ENCODE data around the gene RSPO3. TPM values are rescaled to one million over a fixed set of nuclear protein-coding genes. Genes with fewer than 3 reads are reported as not detected.

The RSPO3 gene
- polyA plus RNA-seq, 2 of the 4 experiments (the other 2 are of a cell fraction), result 32.4 to 128 TPM

DNA sequence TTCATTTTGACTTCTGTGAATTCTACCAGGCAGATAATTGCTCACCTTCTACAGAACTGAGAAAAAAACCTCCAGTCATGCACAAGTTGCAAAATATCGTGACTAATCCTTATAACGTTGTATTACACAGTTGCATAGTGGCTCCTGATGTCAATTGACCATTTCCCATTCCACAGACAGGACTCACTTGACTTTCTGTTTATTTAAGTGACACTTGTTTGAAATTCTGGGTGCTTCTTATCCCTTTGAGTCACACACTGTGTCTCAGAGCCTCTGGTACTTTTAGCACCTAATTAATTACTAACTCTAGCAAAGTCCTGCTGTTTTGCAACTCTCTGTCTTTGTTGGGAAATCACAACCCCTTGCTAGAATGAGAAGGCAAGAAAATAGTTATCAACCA, 16.2 kb upstream of the RSPO3 start:
- TF ChIP-seq JUNB (IDR thresholded peaks at IDR 0.05) (peak; percentile 100), GATA3 (IDR thresholded peaks at IDR 0.05; ENCODE audit: borderline replicate concordance) (peak; percentile 99), FOSL2 (IDR thresholded peaks at IDR 0.05) (peak; percentile 98), FOSL2 (CRISPR knock-in tag; IDR thresholded peaks at IDR 0.05) (peak; percentile 100), KDM5A (IDR thresholded peaks at IDR 0.05) (no peak), FOSB (CRISPR knock-in tag; IDR thresholded peaks at IDR 0.05) (peak; percentile 83; the same call in 1 of the 2 replicates), EHF (CRISPR knock-in tag; IDR thresholded peaks at IDR 0.05) (0 out of 2 replicates have a peak, but pooled peaks have one; percentile 31), NFE2L2 (conservative IDR thresholded peaks at IDR 0.05; ENCODE audit: low read length) (peak; percentile 97), ZC3H11A (IDR thresholded peaks at IDR 0.05) (no peak), RAD21 (conservative IDR thresholded peaks at IDR 0.05 in 1 of 2, IDR thresholded peaks at IDR 0.05 in 1 of 2) (peak; percentile 34 to 56; a peak in 4 of 5 replicates), NPAS2 (CRISPR knock-in tag; IDR thresholded peaks at IDR 0.05; ENCODE audit: borderline replicate concordance) (no peak), CBX2 (IDR thresholded peaks at IDR 0.05; ENCODE audit: borderline replicate concordance, low read depth) (no peak), SMC3 (IDR thresholded peaks at IDR 0.05) (peak; percentile 22; the same call in 1 of the 3 replicates), HEYL (CRISPR knock-in tag; IDR thresholded peaks at IDR 0.05) (no peak), CHD4 (IDR thresholded peaks at IDR 0.05; ENCODE audit: borderline replicate concordance) (no peak), KDM1A (IDR thresholded peaks at IDR 0.05; ENCODE audit: low read depth) (no peak), HOXB5 (CRISPR knock-in tag; IDR thresholded peaks at IDR 0.05) (peak; percentile 96), CEBPB (IDR thresholded peaks at IDR 0.05) (peak; percentile 99 to 100), EP300 (IDR thresholded peaks at IDR 0.05) (peak; percentile 99), BHLHE40 (IDR thresholded peaks at IDR 0.05; ENCODE audit: low read depth, low read length) (no peak), HOXB13 (CRISPR knock-in tag; IDR thresholded peaks at IDR 0.05; ENCODE audit: low read depth) (peak; percentile 86; the same call in 1 of the 2 replicates), PHF8 (IDR thresholded peaks at IDR 0.05; ENCODE audit: borderline replicate concordance, low read depth) (no peak), RARB (CRISPR knock-in tag; IDR thresholded peaks at IDR 0.05) (peak; percentile 86; the same call in 1 of the 2 replicates), MAFK (IDR thresholded peaks at IDR 0.05; ENCODE audit: partially characterized antibody) (peak; percentile 96), SREBF2 (IDR thresholded peaks at IDR 0.05) (no peak), NR3C1 (IDR thresholded peaks at IDR 0.05) (no peak), ZFP36 (IDR thresholded peaks at IDR 0.05; ENCODE audit: borderline replicate concordance, partially characterized antibody) (peak; percentile 13), JUN (IDR thresholded peaks at IDR 0.05) (peak; percentile 99), RFX5 (IDR thresholded peaks at IDR 0.05) (no peak), RCOR1 (IDR thresholded peaks at IDR 0.05; ENCODE audit: low read depth, low read length) (no peak), HOXA7 (CRISPR knock-in tag; IDR thresholded peaks at IDR 0.05) (peak; percentile 79), FOXS1 (CRISPR knock-in tag; IDR thresholded peaks at IDR 0.05) (peak; percentile 97; the same call in 1 of the 2 replicates)
- TF ChIP-seq, protein P1, sequence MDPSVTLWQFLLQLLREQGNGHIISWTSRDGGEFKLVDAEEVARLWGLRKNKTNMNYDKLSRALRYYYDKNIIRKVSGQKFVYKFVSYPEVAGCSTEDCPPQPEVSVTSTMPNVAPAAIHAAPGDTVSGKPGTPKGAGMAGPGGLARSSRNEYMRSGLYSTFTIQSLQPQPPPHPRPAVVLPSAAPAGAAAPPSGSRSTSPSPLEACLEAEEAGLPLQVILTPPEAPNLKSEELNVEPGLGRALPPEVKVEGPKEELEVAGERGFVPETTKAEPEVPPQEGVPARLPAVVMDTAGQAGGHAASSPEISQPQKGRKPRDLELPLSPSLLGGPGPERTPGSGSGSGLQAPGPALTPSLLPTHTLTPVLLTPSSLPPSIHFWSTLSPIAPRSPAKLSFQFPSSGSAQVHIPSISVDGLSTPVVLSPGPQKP (IDR thresholded peaks at IDR 0.05; ENCODE audit: low read depth, low read length), result no peak
- TF ChIP-seq, protein P2, sequence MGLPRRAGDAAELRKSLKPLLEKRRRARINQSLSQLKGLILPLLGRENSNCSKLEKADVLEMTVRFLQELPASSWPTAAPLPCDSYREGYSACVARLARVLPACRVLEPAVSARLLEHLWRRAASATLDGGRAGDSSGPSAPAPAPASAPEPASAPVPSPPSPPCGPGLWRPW (IDR thresholded peaks at IDR 0.05), result peak; percentile 98; the same call in 1 of the 2 replicates
- TF ChIP-seq, protein P3, sequence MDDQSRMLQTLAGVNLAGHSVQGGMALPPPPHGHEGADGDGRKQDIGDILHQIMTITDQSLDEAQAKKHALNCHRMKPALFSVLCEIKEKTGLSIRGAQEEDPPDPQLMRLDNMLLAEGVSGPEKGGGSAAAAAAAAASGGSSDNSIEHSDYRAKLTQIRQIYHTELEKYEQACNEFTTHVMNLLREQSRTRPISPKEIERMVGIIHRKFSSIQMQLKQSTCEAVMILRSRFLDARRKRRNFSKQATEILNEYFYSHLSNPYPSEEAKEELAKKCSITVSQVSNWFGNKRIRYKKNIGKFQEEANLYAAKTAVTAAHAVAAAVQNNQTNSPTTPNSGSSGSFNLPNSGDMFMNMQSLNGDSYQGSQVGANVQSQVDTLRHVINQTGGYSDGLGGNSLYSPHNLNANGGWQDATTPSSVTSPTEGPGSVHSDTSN (IDR thresholded peaks at IDR 0.05), result peak; percentile 77; the same call in 1 of the 2 replicates
- TF ChIP-seq, protein P4, sequence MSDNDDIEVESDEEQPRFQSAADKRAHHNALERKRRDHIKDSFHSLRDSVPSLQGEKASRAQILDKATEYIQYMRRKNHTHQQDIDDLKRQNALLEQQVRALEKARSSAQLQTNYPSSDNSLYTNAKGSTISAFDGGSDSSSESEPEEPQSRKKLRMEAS (IDR thresholded peaks at IDR 0.05), result peak; percentile 78
- TF ChIP-seq, protein P5, sequence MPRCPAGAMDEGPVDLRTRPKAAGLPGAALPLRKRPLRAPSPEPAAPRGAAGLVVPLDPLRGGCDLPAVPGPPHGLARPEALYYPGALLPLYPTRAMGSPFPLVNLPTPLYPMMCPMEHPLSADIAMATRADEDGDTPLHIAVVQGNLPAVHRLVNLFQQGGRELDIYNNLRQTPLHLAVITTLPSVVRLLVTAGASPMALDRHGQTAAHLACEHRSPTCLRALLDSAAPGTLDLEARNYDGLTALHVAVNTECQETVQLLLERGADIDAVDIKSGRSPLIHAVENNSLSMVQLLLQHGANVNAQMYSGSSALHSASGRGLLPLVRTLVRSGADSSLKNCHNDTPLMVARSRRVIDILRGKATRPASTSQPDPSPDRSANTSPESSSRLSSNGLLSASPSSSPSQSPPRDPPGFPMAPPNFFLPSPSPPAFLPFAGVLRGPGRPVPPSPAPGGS (IDR thresholded peaks at IDR 0.05), result peak; percentile 98
- TF ChIP-seq, protein P6, sequence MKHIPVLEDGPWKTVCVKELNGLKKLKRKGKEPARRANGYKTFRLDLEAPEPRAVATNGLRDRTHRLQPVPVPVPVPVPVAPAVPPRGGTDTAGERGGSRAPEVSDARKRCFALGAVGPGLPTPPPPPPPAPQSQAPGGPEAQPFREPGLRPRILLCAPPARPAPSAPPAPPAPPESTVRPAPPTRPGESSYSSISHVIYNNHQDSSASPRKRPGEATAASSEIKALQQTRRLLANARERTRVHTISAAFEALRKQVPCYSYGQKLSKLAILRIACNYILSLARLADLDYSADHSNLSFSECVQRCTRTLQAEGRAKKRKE (CRISPR knock-in tag; IDR thresholded peaks at IDR 0.05; ENCODE audit: low read depth), result no peak
- CTCF ChIA-PET, result interaction anchor here (0.7 to 1.6 kb wide), 2 partner anchors 19 to 1103 kb away, joined by 3 to 4 read pairs; no protein-coding TSS in a partner anchor
- FAIRE-seq, result peak; percentile 68

More for the DNA sequence above, 16.2 kb upstream of the RSPO3 start:
- ATAC-seq (peak; percentile 93 to 95), DNase-seq (ENCODE audit: low read depth in 1 of 2, low spot score in 1 of 2) (peak; percentile 50 to 97)
- 6% methylated on average over 2 of the region's 2 CpGs for WGBS (ENCODE audit: missing lambda C conversion rate)
- Histone ChIP-seq H3K9me3 (no peaks in the 10 kb centered on the region), H3K4me1 (peaks cover 67% of the 10 kb centered on the region), H3K4me3 (no peak overlapping the region; the same call in 2 of the 3 replicates), H3K4me2 (peak overlapping the region; percentile 71), H3K27ac (peak overlapping the region; percentile 89 to 93)
- POLR2A ChIA-PET, result interaction anchor here (0.7 to 1.0 kb wide), 3 partner anchors 14 to 18 kb away, joined by 3 to 7 read pairs (median 3); partner anchors contain the start of gene RSPO3
